GM18858 (cell line): ENCODE measurements around the gene TTLL12.

Experiments used
- ATAC-seq: cut with Tn5 transposase; IDR thresholded peaks from one replicate; pipeline ENCODE4 v1.9.1; 2021; ENCODE audit not compliant: unreplicated experiment

Gene TTLL12

DNA sequence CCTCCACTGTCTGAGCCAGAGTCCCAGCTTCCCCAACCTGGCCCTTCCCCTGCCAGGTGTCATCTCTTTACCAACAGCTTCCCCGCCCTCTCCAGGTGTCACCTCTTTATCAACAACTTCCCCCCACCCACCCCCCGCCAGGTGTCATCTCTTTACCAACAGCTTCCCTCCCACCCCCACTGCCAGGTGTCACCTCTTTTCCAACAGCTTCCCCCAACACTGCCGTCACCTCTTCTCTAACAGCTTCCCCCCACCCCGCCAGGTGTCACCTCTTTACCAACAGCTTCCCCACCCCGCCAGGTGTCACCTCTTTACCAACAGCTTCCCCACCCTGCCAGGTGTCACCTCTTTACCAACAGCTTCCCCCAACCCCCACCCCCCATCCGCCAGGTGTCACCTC lies 29.8 kb upstream of the TTLL12 start:
- no peak for ATAC-seq

DNA sequence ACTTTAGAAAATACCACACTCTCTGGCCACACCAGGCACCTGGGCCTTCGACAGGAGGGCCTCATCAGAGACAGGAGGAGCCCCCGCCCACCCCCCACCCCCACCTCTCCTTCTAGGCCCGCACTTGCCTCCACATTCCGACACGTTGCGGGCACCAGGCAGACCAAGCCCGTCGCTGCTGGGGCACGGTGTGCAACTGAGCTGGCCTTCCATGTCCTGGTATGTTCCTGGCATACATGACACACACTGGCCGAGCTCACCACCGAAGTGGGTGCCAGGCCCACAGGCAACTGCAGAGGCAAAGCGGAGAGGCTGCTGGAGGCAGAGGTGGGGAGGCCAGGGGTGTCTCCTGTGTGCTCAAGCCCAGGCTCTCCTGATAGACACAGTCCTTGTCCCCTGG lies 27.0 kb upstream of the TTLL12 start:
- ATAC-seq: no peak

DNA sequence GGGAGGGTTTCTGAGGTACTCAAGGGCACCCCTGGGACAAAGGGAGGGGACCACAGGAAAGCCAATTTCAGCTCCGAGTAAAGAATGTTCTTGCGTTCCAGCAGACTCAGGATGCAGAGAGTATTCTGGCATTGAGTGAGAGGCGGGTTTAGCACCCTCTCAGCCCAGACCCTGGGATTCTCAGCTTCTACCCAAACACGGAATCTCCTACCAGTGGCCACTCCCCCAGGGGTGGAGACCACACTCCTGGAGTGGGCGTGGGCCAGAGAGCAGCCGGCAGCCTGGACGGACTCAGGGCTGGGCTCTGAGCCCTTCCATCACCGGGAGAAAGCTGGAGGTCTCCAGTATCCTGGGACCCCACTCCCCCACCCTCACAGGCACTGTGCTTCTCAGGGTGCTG lies 26.1 kb upstream of the TTLL12 start:
- ATAC-seq: no peak

DNA sequence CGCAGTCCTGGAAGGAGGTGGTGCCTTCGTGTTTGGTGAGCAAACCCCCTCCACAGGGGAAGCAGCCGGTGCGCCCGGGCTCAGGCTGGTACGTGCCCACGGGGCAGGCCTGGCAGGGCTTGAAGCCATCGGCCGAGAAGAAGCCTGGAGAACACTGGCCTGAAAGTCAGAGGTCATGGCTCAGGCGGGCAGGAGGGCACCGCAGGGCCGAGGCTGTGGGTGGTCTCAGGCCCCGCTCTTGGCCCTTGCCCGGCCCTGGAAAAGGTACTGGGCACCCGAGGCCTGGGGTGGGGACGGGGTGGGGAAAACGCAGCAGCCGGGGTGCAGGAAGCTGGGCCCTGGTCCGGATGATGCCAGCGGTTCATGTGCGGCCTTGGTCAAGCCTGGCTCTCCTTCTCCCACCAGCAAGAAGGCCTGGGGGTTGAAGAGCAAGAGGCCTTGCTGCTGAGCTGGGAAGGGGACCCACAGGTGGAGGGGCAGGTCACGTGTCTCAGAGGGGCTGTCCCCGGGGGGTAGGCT lies 25.6 kb upstream of the TTLL12 start:
- ATAC-seq: no peak

DNA sequence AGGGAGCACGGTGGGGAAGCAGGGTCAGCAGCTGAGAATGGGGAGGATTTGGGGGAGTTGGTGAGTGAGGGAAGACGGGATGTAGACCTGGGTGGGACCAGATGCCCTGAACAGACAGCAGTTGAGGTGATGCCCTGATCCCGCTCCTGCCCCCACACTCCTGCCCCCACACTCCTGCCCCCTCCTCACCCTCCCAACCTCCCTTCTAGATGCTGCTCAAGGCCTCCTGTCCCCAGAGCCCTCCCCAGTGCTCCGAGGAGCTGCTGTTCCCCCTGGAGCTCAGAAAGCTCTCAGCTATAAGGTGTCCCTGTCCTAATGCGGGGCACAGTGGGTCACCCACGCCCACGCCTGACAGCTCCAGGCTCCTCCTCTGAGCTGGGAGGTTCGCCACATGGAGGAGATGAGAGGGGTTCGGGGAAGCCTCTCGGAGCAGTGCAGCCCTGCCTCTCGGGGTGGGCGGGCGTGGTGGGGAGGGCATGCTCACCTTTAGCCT lies 25.1 kb upstream of the TTLL12 start:
- no peak for ATAC-seq

DNA sequence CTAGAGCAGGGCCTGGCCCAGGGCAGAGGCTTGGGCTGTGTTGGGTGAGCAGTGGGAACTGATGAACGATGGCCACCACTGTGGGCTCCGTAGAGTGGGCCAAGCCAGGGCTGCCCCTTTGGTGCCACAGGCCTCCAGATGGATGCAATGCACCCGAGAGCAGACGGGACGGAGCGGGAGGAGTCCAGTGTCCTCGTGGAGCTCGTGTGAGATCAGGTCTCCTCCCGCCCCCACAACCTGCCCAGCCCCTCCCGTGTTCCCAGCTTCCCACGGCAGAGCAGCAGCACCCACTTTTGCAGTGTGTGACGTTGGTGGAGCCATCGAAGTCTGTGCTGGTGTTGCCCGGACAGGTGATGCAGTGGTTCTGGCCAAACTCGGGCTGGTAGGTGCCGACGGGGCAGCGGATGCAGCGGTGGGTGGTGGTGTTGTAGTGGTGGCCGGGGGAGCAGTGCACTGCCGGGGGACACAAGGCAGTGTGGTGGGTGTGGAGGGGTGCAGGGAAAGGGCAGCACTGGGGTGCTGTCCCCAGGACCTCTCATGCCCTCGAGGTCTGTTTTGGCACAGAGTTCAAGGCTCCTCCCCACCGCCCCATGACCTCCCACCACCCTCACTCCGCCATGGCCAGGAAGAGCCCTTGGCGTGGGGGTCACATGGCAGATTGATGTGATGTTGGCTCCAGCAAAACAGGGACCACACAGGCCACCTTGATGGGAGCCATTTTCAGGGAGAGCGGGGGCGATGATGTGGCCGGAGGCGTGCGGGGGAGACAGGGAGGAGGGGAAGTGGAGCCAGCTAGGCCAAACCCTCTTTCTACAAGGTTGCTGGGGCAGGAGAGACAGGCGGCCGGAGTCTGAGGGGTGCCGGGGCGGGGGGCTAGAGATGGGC lies 23.9 kb upstream of the TTLL12 start:
- ATAC-seq: no peak

DNA sequence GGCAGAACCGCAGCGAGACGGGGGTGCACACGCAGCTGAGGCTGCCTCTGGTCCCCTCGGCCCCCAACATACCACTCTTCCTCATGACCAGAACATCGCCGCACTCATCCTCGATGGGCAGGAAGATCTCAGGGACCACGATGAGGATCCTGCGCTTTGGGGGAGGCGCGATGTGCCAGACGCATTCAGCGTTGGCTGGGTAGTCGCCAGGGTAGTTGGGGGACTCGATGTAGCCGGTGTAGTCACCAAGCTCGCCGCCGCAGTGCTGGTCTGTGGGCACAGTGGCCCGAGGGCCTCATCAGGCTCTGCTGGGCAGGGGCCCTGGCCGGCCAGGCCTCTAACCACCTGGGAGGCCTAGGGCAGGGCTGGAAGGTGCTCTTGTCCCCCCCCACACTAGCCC lies 23.0 kb upstream of the TTLL12 start:
- ATAC-seq: no peak

DNA sequence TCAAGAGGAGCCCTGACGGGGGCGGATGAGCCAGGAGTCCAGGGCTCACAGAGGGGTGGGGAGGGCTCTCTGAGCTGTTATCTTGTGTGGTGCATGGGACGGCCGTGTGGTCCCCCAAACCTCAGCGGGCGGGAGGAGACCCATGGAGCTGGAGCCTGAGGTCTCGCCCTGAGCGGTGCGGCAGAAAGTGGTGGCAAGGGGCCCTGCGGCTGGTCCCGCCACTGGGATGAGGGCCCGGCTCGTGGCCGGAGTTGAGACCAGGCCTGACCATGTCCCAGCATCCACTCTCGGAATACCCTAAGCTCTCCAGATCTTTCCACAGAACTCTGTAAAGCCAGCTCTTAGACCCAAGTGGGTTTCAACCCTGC lies 22.6 kb upstream of the TTLL12 start:
- ATAC-seq: no peak

DNA sequence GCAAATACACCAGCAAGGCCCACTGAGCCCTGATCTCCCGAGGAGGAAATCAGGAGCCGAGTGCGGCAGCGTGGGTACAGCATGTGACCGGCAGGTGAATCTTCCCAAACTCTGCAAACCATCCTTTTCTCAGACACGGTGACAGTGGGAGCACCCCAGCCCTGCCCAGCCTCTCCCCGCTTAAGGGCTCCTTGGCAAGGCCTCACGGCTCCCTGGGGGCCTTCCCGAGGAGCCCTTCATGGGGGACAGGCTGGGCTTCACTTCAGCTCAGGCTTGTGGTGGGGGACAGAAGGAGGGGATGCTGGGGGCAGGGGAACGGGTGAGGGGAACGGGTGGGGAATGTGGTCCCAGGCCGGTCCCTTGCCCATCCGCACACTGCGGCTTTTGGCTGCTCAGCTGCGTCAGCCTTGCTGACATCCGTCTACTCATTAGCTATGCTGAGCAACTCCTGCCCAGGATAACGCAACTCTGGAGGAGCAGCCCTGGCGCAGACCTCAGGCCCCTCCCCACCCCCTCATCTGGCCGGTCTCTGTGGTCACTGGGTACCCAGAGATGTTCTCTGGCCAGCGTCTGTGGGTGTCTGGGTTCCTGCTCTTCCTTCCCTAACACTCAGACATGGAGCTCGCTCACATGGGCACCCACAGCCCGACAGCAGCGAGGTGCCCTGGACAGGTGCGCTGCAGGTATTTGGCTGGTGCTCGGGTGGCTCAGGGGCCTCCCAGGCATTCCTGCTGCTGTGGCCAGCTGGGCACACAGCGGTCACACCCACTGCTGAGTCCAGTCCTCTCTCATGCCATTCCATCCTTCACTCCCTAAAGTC lies 22.0 kb upstream of the TTLL12 start:
- no peak for ATAC-seq

DNA sequence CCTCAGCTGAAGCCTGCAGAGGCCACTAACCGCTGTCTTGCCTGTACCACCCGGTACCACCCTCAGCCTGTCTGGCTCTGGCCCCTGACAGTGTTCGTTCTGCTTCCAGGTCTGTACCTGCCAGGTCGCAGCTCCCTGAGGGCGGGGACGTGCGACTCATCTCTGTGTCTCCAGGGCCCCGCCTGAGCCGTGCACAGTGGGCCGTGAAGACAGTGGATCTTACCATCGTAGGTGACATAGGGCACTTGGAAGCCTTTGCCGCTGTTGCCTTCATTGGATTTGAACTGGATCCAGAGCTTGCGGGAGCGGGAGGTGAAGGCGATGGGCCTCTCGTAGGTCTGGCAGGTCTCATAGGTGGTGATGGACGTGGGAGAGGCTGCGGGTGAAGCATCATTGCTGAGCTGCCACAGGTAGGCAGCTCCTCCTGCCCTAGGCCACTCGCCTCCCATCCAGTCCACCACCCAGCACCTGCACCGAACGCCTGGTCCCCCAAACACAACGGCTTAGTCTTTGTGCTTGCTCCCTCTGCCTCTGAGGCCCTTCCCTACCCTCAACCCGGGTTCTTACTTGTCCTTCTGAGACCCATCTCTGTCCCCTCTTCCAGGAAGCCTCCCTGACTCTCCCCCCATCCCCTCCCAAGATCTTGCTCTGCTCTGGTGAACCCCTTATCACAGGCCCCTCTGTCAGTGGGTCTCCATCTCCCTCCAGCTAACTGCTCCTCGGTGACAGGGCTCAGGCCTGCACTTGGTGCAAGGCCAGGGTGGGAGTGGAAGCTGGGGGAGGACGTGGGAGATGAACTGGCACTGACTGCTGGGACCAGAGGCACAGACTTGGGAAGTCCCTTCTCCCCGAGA lies 21.1 kb upstream of the TTLL12 start:
- ATAC-seq: no peak

DNA sequence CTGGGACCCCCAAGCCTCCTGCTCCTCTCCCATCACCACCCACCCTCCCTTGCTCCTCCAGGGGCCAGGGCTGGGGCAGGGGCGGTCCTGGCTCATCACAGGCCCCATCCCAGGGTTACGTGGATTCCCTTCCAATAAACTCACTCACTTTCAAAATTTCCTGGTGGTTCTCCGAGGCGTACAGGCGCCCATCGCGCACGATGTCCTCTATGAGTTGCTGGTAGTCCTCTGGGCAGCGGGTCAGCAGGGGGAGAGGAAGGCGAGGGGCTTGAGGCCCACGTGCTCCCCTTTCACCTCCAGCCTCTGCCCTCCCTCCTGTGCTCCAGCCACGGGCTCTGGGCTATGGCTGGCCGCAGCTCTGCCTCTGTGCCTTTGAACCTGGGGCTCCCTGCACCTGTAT lies 20.5 kb upstream of the TTLL12 start:
- ATAC-seq: no peak

DNA sequence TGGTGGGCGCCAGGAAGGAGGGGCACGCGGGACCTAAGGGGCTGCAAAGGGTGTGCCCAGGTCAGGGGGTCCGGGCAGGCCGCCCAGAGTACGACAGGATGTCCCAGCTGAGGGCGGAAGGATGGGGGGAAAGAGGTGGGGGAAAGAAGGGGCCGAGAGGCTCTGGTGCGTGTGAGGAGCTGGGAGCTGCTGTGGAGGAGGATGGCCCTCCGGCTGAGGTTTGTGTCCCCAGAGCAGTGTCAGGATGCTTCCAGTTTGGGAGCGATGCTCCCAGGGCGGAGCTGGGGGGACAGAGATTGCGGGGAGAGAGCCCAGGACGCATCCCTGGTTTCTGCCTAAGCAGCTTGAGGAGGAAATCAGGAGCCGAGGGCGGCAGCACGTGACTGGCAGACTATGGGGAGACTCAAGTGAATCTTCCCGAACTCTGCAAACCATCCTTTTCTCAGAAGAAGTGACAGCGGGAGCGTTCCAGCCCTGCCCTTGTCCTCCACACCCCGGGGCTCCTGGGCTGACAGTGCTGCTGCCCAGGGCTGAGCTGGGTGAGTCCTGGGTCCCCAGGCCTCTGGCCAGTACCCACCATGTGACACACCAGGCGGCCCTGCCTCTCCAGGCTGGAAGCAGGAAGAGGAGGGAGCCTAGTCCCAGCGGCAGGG lies 19.7 kb upstream of the TTLL12 start:
- ATAC-seq: no peak

DNA sequence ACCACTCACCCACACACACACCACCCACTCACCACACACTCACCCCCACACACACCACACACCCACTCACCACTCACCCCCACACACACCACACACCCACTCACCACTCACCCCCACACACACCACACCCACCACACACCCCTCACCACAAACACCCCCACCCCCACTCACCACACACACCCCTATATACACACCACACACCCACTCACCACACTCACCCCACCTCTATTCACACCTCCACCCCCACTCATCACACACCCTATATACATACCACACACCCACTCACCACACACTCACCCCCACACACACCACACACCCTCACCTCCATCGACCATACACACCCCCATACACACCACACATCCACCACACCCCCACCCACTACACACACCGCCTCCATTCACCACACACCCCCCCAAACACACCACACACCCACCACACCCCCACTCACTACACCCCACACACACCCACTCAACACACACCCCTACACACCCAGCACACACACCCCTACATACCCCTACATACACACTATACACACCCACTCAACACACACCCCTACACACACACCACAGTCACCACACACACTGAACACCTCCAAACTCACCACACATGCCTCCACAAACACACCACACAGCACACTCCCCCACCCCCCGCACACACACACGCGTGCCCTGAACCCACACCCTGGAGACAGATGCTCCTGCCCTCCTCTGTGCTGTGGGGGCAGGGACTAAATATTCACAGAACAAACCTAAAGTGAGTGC lies 19.0 kb upstream of the TTLL12 start:
- no peak for ATAC-seq

DNA sequence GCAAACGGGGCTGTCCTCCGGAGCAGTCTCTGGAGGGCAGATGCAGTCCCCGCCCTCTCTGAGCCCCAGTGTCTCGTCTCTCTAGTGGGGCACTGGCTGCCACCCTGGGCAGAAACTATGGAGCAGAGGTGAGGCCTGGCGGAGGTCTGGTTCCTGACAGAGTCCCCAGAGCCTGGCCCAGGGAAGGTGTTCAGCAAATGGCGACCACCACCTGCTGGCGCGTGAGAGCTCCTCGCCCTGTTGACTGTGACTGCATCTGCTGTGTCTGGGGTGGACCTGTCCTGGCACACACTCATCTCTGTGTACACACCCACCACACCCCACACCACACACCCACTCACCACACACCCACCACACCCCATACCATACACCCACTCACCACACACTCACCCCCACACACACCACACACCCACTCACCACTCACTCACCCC lies 18.3 kb upstream of the TTLL12 start:
- ATAC-seq: no peak

DNA sequence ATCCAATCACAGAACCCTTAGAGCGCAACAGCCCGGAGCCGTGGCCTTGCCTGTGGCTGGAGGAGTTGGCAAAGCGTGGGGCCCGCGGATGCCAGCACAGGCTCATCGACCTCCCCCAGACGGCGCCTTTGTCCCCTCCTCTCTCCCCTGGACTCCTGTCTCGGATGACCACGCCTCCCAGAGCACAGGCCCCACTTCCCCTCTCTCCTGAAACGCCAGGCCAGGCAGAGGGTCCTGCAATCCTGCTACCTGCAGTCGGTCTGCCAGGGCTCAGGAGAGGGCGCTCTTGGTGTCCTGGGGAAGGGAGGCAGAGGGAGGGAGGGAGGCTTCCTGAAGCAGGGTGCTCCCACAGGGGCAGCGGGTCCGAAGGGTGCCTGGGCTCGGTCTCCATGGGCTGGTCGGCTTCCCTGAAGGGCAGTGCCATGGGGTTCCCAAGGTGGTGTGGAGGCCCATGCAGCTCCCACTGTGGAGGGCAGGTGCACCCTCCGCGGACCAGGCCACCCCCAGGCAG lies 16.6 kb upstream of the TTLL12 start:
- no peak for ATAC-seq

DNA sequence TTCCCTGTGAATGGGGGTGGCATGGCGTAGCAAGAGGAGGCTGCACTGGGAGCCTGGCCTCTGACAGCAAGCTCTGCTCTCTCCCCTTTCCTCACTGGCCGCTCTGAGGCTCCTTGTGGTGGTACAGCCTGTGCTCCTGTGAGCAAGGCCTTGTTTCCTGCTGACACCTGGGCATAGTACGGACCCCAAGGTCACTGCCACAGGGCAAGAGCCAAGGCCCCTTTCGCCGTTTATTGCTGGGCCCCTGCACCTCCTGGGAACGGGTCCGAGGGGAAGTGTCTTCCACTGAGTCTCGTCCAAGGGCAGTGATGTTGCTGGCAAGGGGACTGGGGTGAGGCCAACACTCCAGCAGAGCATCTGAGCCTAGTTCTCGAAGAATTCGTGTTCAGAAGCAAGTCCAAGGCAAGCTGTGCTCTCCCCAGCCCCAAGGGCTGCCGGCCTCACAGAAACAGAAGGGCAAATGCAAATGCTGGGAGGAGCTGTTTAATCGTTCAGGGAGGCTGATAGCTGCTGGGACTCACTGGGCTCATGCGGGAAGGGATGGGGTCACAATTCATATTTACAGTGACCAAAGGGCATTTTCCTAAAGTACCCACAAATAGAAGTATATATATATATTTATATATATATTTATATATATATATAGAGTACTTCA lies 15.9 kb upstream of the TTLL12 start:
- ATAC-seq: no peak

DNA sequence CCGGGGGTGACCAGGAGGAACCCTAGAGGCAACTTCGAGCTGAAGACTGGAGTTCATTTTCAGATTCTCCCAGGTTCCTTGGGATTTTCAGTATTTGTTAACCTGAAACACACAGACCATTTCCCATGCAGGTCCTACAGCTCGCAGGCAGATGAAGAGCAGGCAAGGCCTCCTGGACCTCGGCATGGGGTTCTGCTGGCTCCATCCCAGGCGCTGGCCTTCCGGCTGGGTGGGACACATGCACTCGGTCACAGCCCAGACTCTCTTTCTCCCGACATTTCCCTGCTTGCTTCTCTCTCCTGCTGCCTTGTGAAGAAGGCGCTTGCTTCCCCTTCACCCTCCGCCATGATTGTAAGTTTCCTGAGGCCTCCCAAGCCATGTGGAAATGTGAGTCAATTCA lies 15.4 kb upstream of the TTLL12 start:
- ATAC-seq: no peak

DNA sequence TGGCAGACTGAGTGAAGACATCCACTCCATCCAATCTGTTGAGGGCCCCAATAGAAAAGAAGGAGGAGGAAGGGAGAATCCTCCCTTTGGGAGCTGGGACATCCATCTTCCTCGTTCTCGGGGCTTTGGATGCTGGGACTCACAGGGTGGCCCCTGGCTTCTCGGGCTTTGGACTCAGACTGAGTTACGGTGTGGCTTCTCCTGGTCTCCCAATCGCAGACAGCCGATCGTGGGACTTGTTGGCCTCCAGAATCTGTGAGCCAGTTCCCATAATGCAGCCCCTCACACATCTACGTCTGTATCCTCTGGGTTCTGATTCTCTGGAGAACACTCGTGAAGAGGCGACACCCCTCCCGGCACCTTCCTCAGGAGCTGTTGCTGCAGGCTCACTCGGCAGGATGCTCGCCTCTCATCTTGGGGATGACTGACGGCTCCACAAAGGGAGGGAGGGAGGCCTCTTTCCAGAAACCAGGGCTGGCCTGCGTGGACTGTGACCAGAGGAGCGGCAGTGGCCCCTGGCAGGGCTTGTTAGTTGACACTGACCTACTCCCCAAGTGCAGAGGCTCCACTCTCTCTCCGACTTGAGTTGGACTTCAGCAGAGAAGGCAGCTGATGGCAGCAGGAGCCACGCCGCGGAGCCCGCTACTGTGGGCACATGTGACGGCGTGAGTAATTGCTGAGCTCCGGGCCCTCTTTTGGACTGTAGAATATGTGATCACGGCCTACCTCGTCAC lies 14.7 kb upstream of the TTLL12 start:
- no peak for ATAC-seq
